HG02571 (cell line): ENCODE results near the gene SLC25A13.
"Not testable (repeated sequence)": the region's sequence is repeated elsewhere in the genome, so short reads cannot be mapped to it uniquely, and the experiment has no call there.

Experiments
- ATAC-seq: cut with Tn5 transposase; IDR thresholded peaks from one replicate; pipeline ENCODE4 v1.9.1; 2021; ENCODE audit warnings: mild to moderate bottlenecking, moderate library complexity; ENCODE audit not compliant: unreplicated experiment

Gene SLC25A13

DNA sequence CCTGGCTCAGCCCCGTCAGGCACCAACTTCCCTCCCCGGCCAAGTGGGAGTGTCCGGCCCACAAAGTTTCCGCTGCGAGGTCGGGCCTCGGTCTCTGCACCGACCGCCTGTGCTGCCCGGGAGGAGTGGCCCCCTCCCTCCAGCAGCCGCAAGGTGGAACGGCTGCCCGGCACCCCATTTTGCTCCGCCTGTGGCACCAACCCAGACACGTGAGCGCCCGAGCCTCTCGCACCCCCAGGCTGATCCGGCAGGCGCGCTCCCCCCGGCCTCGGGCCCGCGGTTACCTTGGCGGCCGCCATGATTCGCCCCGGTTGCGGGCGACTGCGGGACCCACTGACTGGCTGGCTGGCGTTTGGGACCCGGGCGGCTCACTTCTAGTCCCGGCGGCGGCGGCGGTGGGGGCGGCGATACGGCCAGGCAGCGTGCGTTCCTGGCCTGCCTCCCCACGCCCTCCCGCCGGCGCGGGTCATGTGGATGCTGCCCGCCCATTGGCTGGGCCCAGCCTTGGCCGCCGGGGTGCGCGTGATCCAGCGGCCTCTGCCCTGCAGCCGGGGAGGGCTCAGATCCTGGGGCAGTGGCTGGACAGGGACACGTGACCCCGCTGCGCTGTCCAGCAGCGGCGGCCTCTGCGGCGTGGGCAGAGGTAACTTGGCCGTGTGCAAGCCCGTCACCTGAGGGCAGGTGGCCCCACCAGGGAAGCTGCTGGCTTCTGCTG is at the start of gene SLC25A13:
Gene SLC25A13, minus strand, starts transcription at position 441 of the 715 bp plus-strand sequence. Its CDS starts 142 bp downstream, at position 299.
- peak; percentile 80 for ATAC-seq

DNA sequence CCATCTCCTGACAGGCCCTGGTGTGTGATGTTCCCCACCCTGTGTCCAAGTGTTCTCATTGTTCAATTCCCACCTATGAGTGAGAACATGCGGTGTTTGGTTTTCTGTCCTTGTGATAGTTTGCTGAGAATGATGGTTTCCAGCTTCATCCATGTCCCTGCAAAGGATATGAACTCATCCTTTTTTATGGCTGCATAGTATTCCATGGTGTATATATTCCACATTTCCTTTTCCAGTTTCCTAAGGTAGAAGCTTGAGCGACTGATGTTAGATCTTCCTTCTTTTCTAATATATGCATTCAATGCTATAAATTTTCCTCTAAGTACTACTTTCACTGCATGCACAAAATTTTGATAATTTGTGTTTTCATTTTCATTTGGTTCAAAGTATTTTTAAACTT is 44.0 kb upstream of the SLC25A13 start:
- not testable (repeated sequence) for ATAC-seq

DNA sequence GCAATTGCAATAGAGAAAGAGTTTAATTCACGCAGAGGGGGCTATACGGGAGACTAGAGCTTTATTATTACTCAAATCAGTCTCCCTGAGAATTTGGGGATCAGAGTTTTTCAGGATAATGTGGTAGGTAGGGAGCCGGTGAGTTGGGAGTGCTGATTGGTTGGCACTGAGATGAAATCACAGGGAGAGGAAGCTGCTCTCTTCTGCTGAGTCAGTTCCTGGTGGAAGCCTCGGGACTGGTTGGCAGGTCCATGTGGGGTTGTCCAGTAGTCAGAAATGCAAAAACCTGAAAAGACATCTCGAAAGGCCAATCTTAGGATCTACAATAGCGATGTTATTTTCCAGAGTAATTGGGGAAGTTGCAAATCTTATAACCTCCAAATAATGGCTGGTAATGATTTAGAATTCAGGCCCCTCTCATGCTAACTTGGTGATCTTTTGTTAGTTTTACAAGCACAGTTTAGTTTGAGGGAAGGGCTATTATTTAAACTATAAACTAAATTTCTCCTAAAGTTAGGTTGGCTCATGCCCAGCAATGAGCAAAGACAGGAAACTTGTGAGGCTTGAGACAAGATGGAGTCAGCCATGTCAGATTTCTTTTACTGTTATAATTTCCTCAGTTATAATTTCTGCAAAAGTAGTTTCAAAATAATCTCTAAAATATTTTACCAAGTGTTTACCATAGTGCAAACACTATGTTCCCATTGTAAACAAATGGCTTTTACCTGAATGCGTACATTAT is 39.4 kb upstream of the SLC25A13 start:
- no peak for ATAC-seq

DNA sequence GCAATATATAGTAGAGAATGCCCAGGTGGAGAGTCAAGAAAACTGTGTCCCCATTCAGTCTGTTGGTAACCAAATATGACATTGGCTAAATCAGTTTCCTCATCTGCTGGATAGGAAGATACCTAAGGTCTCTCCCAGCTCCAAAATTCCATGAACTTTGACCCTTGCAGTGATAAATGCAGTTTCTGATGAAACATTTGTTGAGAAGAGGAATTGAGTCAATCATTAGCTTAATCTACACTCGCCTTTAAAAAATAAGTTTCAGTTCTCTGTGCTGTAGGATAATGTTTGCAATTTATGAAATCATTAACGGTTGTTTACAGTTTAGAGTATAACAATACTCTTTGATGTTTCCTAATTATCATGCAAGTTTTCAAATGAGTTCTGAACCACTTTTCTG is 38.0 kb upstream of the SLC25A13 start:
- no peak for ATAC-seq

DNA sequence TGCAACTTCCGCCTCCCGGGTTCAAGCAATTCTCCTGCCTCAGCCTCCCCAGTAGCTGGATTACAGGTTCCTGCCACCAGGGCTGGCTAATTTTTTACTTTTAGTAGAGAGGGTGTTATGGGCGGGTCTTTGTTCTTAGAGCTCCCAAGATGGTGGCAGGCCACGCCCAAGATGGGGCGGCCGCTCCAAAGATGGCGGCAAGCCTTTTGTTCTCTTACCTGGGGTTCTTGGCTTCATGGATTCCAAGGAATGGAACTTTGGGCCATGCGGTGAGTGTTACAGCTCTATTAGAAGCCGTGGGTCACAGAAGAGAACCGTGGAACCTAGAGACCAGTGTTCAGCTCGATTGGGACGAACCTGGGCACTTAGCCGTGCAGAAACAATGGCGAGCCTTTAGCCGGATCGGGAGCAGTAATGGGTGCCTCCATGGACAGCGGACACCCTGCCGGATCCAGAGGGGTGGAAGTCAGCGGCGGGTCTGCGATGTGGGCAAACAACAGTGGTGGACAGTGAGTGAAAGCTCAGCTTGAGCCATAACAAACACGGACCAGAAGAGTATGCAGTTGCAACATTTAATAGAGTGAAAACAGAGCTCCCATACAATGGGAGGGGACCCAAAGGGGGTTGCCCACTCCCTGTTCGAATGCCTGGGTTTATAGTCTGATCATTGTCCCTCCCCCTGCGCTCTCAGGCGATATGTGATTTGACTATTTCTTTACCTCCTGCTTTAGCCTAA is 36.5 kb upstream of the SLC25A13 start:
- not testable (repeated sequence) for ATAC-seq

DNA sequence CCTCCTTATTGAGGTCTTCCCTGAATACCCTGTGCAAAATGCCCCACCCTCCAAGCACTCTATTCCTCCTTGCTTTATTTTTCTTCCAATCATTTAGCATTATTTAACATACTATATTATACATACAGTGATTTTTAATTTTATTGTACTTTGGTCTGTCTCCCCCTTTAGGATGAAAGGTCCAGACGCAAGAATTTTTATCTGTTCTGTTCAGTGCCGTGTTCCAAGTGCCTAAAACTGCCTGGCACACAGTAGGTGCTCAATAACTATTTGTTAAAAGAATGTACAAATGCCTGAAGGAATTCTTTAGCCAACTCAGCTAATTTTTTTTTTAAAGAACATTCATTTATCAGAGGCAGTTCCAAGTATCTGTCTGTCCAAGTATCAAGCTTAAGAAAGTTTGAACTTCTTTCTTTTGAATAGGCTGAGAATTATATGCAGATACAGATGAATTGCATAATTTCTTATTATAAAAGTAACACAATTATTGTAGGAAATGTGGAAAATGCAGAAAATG is 34.1 kb upstream of the SLC25A13 start:
- no peak for ATAC-seq

GRCh38 chr7:96354881-96355280 is 33.0 kb upstream of the SLC25A13 start:
- no peak for ATAC-seq

- ATAC-seq: no peak
Observed at GRCh38 chr7:96349572-96349971, 27.7 kb upstream of the SLC25A13 start.

DNA sequence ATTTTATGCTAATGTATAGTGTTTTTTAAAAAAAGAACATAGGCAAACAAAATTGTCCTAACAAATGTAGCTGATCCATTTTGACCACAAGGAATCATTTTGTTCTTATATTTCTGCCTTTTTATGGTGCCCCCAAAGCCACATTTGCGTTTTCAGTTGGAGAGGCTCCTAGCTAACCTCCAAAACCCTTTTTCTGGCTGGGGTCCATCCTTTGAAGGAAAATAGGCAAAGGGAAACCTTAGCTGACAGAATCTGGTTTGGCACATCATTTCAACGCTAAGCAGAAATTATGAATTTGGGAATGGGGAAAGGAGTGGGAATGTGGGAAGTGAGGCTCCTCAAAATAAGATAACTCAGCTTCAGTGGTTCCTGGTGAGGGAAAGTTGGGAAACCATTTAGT is 25.6 kb upstream of the SLC25A13 start:
- ATAC-seq: no peak

GRCh38 chr7:96346293-96346953 is 24.5 kb upstream of the SLC25A13 start:
- no peak for ATAC-seq

GRCh38 chr7:96344236-96344635 is 22.3 kb upstream of the SLC25A13 start:
- ATAC-seq: no peak

DNA sequence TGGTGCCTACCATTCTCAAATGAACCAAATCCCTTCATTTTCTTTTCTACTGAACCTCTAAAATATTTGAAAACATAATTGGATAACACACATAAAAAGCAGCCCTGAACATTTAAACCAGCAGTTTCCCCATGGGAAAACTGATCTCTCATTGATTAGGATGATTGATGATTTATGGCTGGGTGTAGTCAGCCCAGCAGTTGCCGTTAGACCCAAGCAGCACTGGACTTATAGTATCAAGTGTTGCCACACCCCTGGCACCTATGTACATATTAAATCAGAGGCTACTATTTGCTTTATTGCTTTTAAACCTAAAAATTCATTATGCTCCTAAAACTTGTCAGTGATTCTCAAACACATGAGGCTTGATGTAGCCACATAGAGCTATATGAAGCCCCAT is 20.2 kb upstream of the SLC25A13 start:
- no peak for ATAC-seq

DNA sequence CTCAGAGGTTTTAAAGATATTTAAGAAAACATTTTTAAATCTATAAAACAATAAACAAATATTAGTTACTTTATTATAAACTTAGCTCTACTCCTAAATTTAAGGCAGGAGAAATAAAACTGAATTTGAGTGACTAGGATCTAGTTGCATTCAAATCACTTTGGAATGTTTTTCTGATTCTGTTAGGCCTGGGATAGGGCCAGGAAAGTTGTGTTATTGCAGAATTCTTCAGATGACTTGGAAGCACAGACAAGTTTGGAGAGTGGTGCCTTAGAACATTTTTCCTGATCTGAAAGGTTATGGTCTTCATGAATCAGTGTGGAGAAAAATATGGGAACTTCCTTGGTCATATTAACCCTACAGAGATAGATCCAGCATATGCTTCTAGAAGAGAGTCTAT is 15.6 kb upstream of the SLC25A13 start:
- no peak for ATAC-seq

DNA sequence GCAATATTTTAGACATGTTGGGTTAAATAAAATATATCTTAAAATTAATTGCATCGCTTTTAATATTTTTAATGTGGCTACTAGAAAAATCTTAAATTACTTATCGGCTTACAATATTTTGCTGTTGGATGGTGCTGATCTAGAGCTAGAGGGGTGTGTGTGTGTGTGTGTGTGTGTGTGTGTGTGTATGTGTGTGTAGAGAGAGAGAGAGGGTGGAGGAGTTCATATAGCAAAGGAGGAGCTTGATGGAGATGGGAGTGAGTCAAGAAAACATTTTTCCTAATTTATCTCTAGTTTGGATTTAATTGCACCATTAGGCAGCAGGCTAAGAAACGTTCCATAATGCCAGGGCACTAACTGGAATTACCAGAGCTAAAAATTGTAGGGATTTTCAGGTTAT is 10.4 kb upstream of the SLC25A13 start:
- no peak for ATAC-seq

DNA sequence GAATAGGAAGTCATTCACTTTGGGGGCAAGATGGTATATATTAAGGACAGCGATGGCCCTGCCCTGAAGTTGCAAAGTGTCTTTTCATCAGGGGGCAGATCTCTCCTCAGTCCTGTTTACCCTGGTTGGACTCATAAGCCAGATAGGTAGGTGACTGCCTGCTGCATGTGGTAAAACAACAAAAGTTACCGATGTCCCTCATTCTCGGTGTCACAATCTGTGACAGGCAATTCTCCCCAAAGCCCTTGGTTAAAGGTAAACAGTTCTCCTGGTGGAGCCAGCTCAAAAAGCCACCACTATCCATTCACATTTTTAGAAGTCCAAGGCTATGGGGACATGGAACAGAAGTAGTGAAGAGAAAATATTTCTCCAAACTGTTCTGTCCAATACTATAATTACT is 9.9 kb upstream of the SLC25A13 start:
- no peak for ATAC-seq

DNA sequence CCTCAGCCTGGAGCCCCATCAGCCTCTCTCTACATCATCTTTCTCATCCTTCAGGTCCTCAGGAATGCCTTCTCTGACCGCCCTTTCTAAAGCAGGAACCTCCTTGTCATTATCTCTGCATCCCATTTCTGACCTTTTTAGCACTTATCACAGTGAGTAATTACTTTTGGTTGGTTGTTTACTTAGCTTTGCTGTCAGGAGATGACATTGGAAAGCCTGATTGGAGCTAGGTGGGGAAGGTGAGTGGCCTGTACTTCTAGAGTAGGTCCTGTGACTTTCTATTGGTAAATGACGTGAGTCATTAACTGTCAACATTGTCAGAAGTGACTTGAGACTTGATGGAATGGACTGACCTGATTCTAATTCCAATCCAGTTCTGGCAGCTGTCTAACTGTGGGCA is 9.3 kb upstream of the SLC25A13 start:
- ATAC-seq: no peak

DNA sequence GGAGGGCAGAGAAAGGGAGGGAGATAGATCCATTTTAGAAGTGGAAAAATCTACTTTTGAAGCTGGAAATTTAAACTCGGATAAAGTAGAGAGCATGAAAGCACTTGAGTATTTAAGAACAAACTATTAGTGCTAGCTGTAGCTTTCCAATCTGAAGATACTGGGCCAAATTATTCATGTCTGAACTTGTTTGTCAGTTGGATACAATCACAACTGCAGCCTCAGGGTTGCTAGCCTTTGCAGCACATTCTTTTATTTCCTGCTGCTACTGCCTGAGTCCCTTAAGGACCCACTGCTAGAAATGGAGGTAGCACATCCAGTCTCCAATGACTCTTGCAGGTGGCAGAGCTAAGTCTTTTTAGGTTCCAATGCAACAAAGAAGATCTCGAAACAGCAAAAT is 8.3 kb upstream of the SLC25A13 start:
- ATAC-seq: no peak

DNA sequence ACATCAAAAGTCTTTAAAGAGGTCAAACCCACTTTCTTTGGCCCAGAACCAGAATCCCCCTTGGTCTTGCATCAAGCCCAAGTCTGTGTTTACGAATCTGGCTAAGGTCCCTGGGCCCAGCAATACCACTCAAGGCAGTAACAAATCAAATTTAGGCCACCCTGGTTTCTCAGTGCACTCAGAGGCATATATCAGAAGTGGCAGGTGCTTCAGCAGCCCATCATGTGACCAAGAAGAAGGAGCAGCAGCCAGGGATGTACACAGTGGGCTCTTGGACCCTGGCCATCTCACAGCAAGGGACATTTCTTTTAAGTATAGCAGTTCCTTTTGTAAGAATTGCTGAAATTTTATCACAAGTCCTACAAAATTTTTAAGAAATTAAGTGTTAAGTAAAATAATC is 7.3 kb upstream of the SLC25A13 start:
- ATAC-seq: no peak

DNA sequence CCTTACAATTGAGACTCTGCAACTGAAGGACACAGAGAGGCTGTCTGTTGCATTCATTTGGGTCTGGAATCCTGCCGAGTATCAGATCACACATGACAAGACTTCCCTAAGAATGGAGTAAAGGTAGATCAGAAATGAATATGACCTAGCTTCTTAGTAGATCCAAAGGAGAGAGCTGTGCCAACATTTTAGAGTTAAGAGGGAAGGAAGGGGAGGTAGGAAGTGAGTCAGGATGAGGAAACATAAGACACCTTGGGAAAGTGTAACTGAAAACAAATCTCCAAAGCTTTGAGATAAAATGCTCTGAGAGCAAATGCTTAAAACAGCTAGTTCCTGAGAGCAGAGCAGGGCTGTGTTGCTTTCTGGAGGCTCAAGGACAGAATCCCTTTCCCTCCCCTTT is 6.1 kb upstream of the SLC25A13 start:
- ATAC-seq: no peak

DNA sequence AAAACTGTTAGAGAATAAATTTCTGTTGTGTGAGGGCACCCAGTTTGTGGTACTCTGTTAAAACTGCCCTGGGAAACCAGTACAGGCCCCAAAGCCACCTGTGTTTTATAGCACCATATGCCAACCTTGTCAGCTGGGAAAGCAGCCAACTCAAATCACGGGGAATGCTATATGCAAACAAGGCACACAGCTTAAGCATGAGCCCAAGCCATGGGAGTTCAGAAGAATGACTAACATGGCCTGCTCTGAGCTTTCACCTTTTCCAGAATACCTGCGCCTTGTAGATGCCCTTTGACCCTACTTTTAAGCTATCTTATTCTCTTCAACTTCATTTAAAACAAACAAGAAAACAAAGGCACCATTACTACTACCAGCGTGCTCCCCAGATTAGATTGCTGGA is 5.5 kb upstream of the SLC25A13 start:
- ATAC-seq: no peak

- ATAC-seq: not testable (repeated sequence)
Observed at GRCh38 chr7:96326752-96327151, 4.9 kb upstream of the SLC25A13 start.
